Measurements from ENCODE around the gene SPATA21. TPM values are rescaled to one million over a fixed set of nuclear protein-coding genes. Genes with fewer than 3 reads are reported as not detected.
"Not testable (repeated sequence)": the region's sequence is repeated elsewhere in the genome, so short reads cannot be mapped to it uniquely, and the experiment has no call there.

The SPATA21 gene
- total and polyA plus RNA-seq, 2 experiments from 2014 or later, result not detected

GRCh38 chr1:16461681-16462080 lies 24.5 kb upstream of the SPATA21 start:
- Histone ChIP-seq H3K9ac (no peak overlapping the region), H4K20me1 (ENCODE audit: insufficient read depth) (no peaks in the 10 kb centered on the region), H3K9me3 (ENCODE audit: low read depth) (no peaks in the 10 kb centered on the region), H3K27me3 (replicated peaks; ENCODE audit: insufficient read depth) (no peaks in the 10 kb centered on the region), H3K4me2 (ENCODE audit: unreplicated experiment) (no peak overlapping the region), H2AFZ (no peak overlapping the region), H3K9me2 (ENCODE audit: insufficient read depth) (no peaks in the 10 kb centered on the region), H3K79me2 (ENCODE audit: insufficient read depth) (no peaks in the 10 kb centered on the region), H3K4me1 (ENCODE audit: insufficient read depth) (no peaks in the 10 kb centered on the region), H3F3A (ENCODE audit: insufficient read depth) (0 out of 2 replicates have a peak, but pooled peaks cover 9% of the 10 kb centered on the region), H3K36me3 (ENCODE audit: low read depth) (peaks cover 36% of the 10 kb centered on the region), H3K27ac (no peak overlapping the region), H3K4me3 (no peak overlapping the region)
- DNase-seq, result no peak
- WGBS, 2 experiments (ENCODE audit: low coverage in 1 of 2, low lambda C conversion rate in 2 of 2, missing lambda C conversion rate in 2 of 2), result 94 to 100% methylated on average over 3 of the region's 3 CpGs
- TF ChIP-seq EZH2phosphoT487 (IDR thresholded peaks at IDR 0.05; ENCODE audit: insufficient read depth, low read depth), result no peak
- TF ChIP-seq EZH2 (IDR thresholded peaks at IDR 0.05; ENCODE audit: insufficient read depth, poor library complexity, severe bottlenecking), result no peak
- in situ Hi-C loops (cut with MboI), result no loop called here

GRCh38 chr1:16459352-16459925 lies 22.2 kb upstream of the SPATA21 start:
- Histone ChIP-seq H3K9ac (no peak overlapping the region), H4K20me1 (ENCODE audit: insufficient read depth) (no peaks in the 10 kb centered on the region), H3K27ac (no peak overlapping the region), H3K4me3 (no peak overlapping the region), H3F3A (ENCODE audit: insufficient read depth) (0 out of 2 replicates have a peak, but pooled peaks cover 4% of the 10 kb centered on the region), H3K9me3 (ENCODE audit: low read depth) (no peaks in the 10 kb centered on the region), H3K27me3 (replicated peaks; ENCODE audit: insufficient read depth) (no peaks in the 10 kb centered on the region), H3K79me2 (ENCODE audit: insufficient read depth) (peaks cover 10% of the 10 kb centered on the region), H3K4me2 (ENCODE audit: unreplicated experiment) (no peak overlapping the region), H3K9me2 (ENCODE audit: insufficient read depth) (no peaks in the 10 kb centered on the region), H3K36me3 (ENCODE audit: low read depth) (peaks cover 56% of the 10 kb centered on the region), H3K4me1 (ENCODE audit: insufficient read depth) (no peaks in the 10 kb centered on the region), H2AFZ (no peak overlapping the region)
- in situ Hi-C loops (cut with MboI), result no loop called here
- no peak for DNase-seq
- TF ChIP-seq EZH2phosphoT487 (IDR thresholded peaks at IDR 0.05; ENCODE audit: insufficient read depth, low read depth) (no peak), EZH2 (IDR thresholded peaks at IDR 0.05; ENCODE audit: insufficient read depth, poor library complexity, severe bottlenecking) (no peak)
- WGBS, 2 experiments (ENCODE audit: low coverage in 1 of 2, low lambda C conversion rate in 2 of 2, missing lambda C conversion rate in 2 of 2), result 95 to 96% methylated on average over 6 of the region's 6 CpGs

GRCh38 chr1:16458831-16459230 lies 21.6 kb upstream of the SPATA21 start:
- in situ Hi-C loops (cut with MboI), result no loop called here
- Histone ChIP-seq H3K4me1 (ENCODE audit: insufficient read depth) (no peaks in the 10 kb centered on the region), H3K27ac (no peak overlapping the region), H3K9me3 (ENCODE audit: low read depth) (no peaks in the 10 kb centered on the region), H3K9me2 (ENCODE audit: insufficient read depth) (no peaks in the 10 kb centered on the region), H3K27me3 (replicated peaks; ENCODE audit: insufficient read depth) (no peaks in the 10 kb centered on the region), H3K9ac (no peak overlapping the region), H4K20me1 (ENCODE audit: insufficient read depth) (no peaks in the 10 kb centered on the region), H3K36me3 (ENCODE audit: low read depth) (peaks cover 56% of the 10 kb centered on the region), H2AFZ (no peak overlapping the region), H3K4me3 (no peak overlapping the region), H3F3A (ENCODE audit: insufficient read depth) (0 out of 2 replicates have a peak, but pooled peaks cover 4% of the 10 kb centered on the region), H3K4me2 (ENCODE audit: unreplicated experiment) (no peak overlapping the region), H3K79me2 (ENCODE audit: insufficient read depth) (peaks cover 16% of the 10 kb centered on the region)
- DNase-seq, result no peak
- 72 to 76% methylated on average over 6 of the region's 6 CpGs for WGBS, 2 experiments (ENCODE audit: low coverage in 1 of 2, low lambda C conversion rate in 2 of 2, missing lambda C conversion rate in 2 of 2)
- TF ChIP-seq EZH2phosphoT487 (IDR thresholded peaks at IDR 0.05; ENCODE audit: insufficient read depth, low read depth) (no peak), EZH2 (IDR thresholded peaks at IDR 0.05; ENCODE audit: insufficient read depth, poor library complexity, severe bottlenecking) (no peak)

- Histone ChIP-seq H3K79me2 (ENCODE audit: insufficient read depth) (peaks cover 41% of the 10 kb centered on the region), H3K36me3 (ENCODE audit: low read depth) (peaks cover 55% of the 10 kb centered on the region)
- DNase-seq; H3K9me3 ChIP-seq (ENCODE audit: low read depth); H3K27me3 ChIP-seq (replicated peaks; ENCODE audit: insufficient read depth); in situ Hi-C loops (cut with MboI); H3K4me3 ChIP-seq; H2AFZ ChIP-seq; H4K20me1 ChIP-seq (ENCODE audit: insufficient read depth); H3K4me2 ChIP-seq (ENCODE audit: unreplicated experiment); H3K27ac ChIP-seq; H3F3A ChIP-seq (ENCODE audit: insufficient read depth); H3K4me1 ChIP-seq (ENCODE audit: insufficient read depth); H3K9ac ChIP-seq; H3K9me2 ChIP-seq (ENCODE audit: insufficient read depth): not testable (repeated sequence)
- WGBS, 2 experiments (ENCODE audit: low coverage in 1 of 2, low lambda C conversion rate in 2 of 2, missing lambda C conversion rate in 2 of 2), result 93 to 97% methylated on average over 10 of the region's 10 CpGs
These were observed 18.9 kb upstream of the SPATA21 start for GRCh38 chr1:16456151-16456550.

- H3K27me3 ChIP-seq (replicated peaks; ENCODE audit: insufficient read depth); DNase-seq; H4K20me1 ChIP-seq (ENCODE audit: insufficient read depth); in situ Hi-C loops (cut with MboI); H3K9ac ChIP-seq; H2AFZ ChIP-seq; H3K9me3 ChIP-seq (ENCODE audit: low read depth); H3K9me2 ChIP-seq (ENCODE audit: insufficient read depth); H3K4me1 ChIP-seq (ENCODE audit: insufficient read depth); H3K4me3 ChIP-seq; H3K27ac ChIP-seq; H3K4me2 ChIP-seq (ENCODE audit: unreplicated experiment): not testable (repeated sequence)
- Histone ChIP-seq H3K36me3 (ENCODE audit: low read depth) (peaks cover 62% of the 10 kb centered on the region), H3K79me2 (ENCODE audit: insufficient read depth) (peaks cover 53% of the 10 kb centered on the region), H3F3A (ENCODE audit: insufficient read depth) (0 out of 2 replicates have a peak, but pooled peaks cover 11% of the 10 kb centered on the region)
- 87 to 92% methylated on average over 3 of the region's 3 CpGs for WGBS, 2 experiments (ENCODE audit: low coverage in 1 of 2, low lambda C conversion rate in 2 of 2, missing lambda C conversion rate in 2 of 2)
These were observed 17.7 kb upstream of the SPATA21 start for GRCh38 chr1:16454909-16455308.
